Measurements from ENCODE around the gene CLDN12.

Gene CLDN12

GRCh38 chr7:90404777-90405176 lies 1.5 kb downstream of the CLDN12 start:
- H3K4me3 ChIP-seq (ENCODE audit: insufficient read depth, low read depth, low read length, poor library complexity, severe bottlenecking), result peak overlapping the region; percentile 67
- H3K27me3 ChIP-seq (replicated peaks; ENCODE audit: control insufficient read depth, insufficient read depth, low read length, poor library complexity, severe bottlenecking), result no peaks in the 10 kb centered on the region
- H3K36me3 ChIP-seq (ENCODE audit: control insufficient read depth, insufficient read depth, low read length), result no peaks in the 10 kb centered on the region
- no peaks in the 10 kb centered on the region for H3K4me1 ChIP-seq (ENCODE audit: control insufficient read depth, insufficient read depth, low read length, poor library complexity, severe bottlenecking)
- no peak for DNase-seq
- H3K27ac ChIP-seq (ENCODE audit: insufficient read depth, low read length, poor library complexity, severe bottlenecking), result no peak overlapping the region
- no peaks in the 10 kb centered on the region for H3K9me3 ChIP-seq (ENCODE audit: control insufficient read depth, low read length)

DNA sequence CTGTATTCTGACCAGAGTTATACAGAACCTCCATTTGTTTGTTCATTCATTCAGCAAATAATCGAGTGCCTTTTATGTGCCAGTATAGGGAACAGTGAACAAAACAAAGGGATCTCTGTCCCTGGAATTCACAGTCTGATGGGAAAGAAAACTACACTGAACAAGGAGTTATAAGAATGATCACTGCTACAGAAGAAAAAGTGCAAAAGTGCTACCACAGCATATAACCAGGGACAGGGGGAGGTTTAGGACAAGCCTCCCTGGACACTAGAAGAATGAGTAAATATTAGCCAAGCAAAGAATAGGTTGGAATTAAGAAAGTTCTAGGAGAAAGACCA lies 4.2 kb downstream of the CLDN12 start:
- H3K36me3 ChIP-seq (ENCODE audit: control insufficient read depth, insufficient read depth, low read length), result no peaks in the 10 kb centered on the region
- no peaks in the 10 kb centered on the region for H3K4me1 ChIP-seq (ENCODE audit: control insufficient read depth, insufficient read depth, low read length, poor library complexity, severe bottlenecking)
- H3K27ac ChIP-seq (ENCODE audit: insufficient read depth, low read length, poor library complexity, severe bottlenecking), result no peak overlapping the region
- no peak for DNase-seq
- no peaks in the 10 kb centered on the region for H3K9me3 ChIP-seq (ENCODE audit: control insufficient read depth, low read length)
- H3K4me3 ChIP-seq (ENCODE audit: insufficient read depth, low read depth, low read length, poor library complexity, severe bottlenecking), result no peak overlapping the region
- no peaks in the 10 kb centered on the region for H3K27me3 ChIP-seq (replicated peaks; ENCODE audit: control insufficient read depth, insufficient read depth, low read length, poor library complexity, severe bottlenecking)

DNA sequence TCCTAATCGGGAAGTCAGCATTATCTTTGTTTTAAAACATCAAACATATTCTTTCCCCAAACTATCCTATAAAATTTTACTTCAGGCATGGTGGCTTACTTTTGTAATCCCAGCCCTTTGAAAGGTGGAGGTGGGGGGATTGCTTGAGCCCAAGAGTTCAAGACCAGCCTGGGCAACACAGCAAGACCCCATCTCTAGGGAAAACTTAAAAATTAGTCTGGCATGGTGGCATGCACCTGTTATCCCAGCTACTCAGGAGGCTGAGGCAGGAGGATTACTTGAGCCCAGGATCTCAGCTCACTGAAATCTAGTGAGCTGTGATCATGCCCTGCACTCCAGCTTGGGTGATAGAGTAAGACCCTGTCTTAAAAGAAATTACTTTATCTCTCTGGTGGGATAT lies 4.9 kb downstream of the CLDN12 start:
- DNase-seq, result no peak
- H3K27ac ChIP-seq (ENCODE audit: insufficient read depth, low read length, poor library complexity, severe bottlenecking), result no peak overlapping the region
- no peaks in the 10 kb centered on the region for H3K36me3 ChIP-seq (ENCODE audit: control insufficient read depth, insufficient read depth, low read length)
- H3K4me3 ChIP-seq (ENCODE audit: insufficient read depth, low read depth, low read length, poor library complexity, severe bottlenecking), result no peak overlapping the region
- H3K27me3 ChIP-seq (replicated peaks; ENCODE audit: control insufficient read depth, insufficient read depth, low read length, poor library complexity, severe bottlenecking), result no peaks in the 10 kb centered on the region
- H3K9me3 ChIP-seq (ENCODE audit: control insufficient read depth, low read length), result no peaks in the 10 kb centered on the region
- no peaks in the 10 kb centered on the region for H3K4me1 ChIP-seq (ENCODE audit: control insufficient read depth, insufficient read depth, low read length, poor library complexity, severe bottlenecking)

GRCh38 chr7:90409667-90410066 lies 6.4 kb downstream of the CLDN12 start:
- no peak for DNase-seq
- H3K4me3 ChIP-seq (ENCODE audit: insufficient read depth, low read depth, low read length, poor library complexity, severe bottlenecking), result no peak overlapping the region
- no peaks in the 10 kb centered on the region for H3K4me1 ChIP-seq (ENCODE audit: control insufficient read depth, insufficient read depth, low read length, poor library complexity, severe bottlenecking)
- H3K27ac ChIP-seq (ENCODE audit: insufficient read depth, low read length, poor library complexity, severe bottlenecking), result no peak overlapping the region
- H3K9me3 ChIP-seq (ENCODE audit: control insufficient read depth, low read length), result no peaks in the 10 kb centered on the region
- H3K36me3 ChIP-seq (ENCODE audit: control insufficient read depth, insufficient read depth, low read length), result no peaks in the 10 kb centered on the region
- H3K27me3 ChIP-seq (replicated peaks; ENCODE audit: control insufficient read depth, insufficient read depth, low read length, poor library complexity, severe bottlenecking), result no peaks in the 10 kb centered on the region

DNA sequence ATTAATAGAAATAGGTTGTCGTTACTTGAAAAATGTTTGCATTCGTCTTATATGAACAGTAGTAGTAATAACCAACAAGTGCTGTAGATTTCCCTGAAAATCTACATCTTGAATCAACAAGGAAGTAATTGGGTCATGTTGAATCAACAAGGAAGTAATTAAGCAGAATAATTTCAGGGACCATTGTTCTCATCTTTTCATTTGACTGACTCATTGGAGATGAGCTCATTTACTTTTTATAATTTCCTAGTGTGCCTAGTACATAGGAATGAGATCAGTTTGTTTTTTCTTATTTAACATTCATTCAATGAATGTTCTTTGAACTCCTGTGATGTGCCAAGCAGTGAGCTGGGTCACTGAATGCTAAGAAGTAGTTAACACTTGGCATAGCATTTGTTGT lies 8.2 kb downstream of the CLDN12 start:
- no peaks in the 10 kb centered on the region for H3K9me3 ChIP-seq (ENCODE audit: control insufficient read depth, low read length)
- H3K36me3 ChIP-seq (ENCODE audit: control insufficient read depth, insufficient read depth, low read length), result no peaks in the 10 kb centered on the region
- no peak overlapping the region for H3K27ac ChIP-seq (ENCODE audit: insufficient read depth, low read length, poor library complexity, severe bottlenecking)
- H3K4me3 ChIP-seq (ENCODE audit: insufficient read depth, low read depth, low read length, poor library complexity, severe bottlenecking), result no peak overlapping the region
- DNase-seq, result no peak
- no peaks in the 10 kb centered on the region for H3K4me1 ChIP-seq (ENCODE audit: control insufficient read depth, insufficient read depth, low read length, poor library complexity, severe bottlenecking)
- H3K27me3 ChIP-seq (replicated peaks; ENCODE audit: control insufficient read depth, insufficient read depth, low read length, poor library complexity, severe bottlenecking), result no peaks in the 10 kb centered on the region

GRCh38 chr7:90412458-90413184 lies 9.4 kb downstream of the CLDN12 start:
- Histone ChIP-seq H3K4me1 (ENCODE audit: control insufficient read depth, insufficient read depth, low read length, poor library complexity, severe bottlenecking) (no peaks in the 10 kb centered on the region), H3K27me3 (replicated peaks; ENCODE audit: control insufficient read depth, insufficient read depth, low read length, poor library complexity, severe bottlenecking) (no peaks in the 10 kb centered on the region), H3K4me3 (ENCODE audit: insufficient read depth, low read depth, low read length, poor library complexity, severe bottlenecking) (no peak overlapping the region), H3K27ac (ENCODE audit: insufficient read depth, low read length, poor library complexity, severe bottlenecking) (no peak overlapping the region), H3K36me3 (ENCODE audit: control insufficient read depth, insufficient read depth, low read length) (no peaks in the 10 kb centered on the region), H3K9me3 (ENCODE audit: control insufficient read depth, low read length) (no peaks in the 10 kb centered on the region)
- DNase-seq, result no peak

- no peak overlapping the region for H3K4me3 ChIP-seq (ENCODE audit: insufficient read depth, low read depth, low read length, poor library complexity, severe bottlenecking)
- H3K9me3 ChIP-seq (ENCODE audit: control insufficient read depth, low read length), result no peaks in the 10 kb centered on the region
- no peaks in the 10 kb centered on the region for H3K4me1 ChIP-seq (ENCODE audit: control insufficient read depth, insufficient read depth, low read length, poor library complexity, severe bottlenecking)
- no peak overlapping the region for H3K27ac ChIP-seq (ENCODE audit: insufficient read depth, low read length, poor library complexity, severe bottlenecking)
- H3K27me3 ChIP-seq (replicated peaks; ENCODE audit: control insufficient read depth, insufficient read depth, low read length, poor library complexity, severe bottlenecking), result no peaks in the 10 kb centered on the region
- DNase-seq, result no peak
- no peaks in the 10 kb centered on the region for H3K36me3 ChIP-seq (ENCODE audit: control insufficient read depth, insufficient read depth, low read length)
These were observed 9.9 kb downstream of the CLDN12 start for GRCh38 chr7:90413185-90413528.

- Histone ChIP-seq H3K4me3 (ENCODE audit: insufficient read depth, low read depth, low read length, poor library complexity, severe bottlenecking) (no peak overlapping the region), H3K9me3 (ENCODE audit: control insufficient read depth, low read length) (no peaks in the 10 kb centered on the region), H3K27me3 (replicated peaks; ENCODE audit: control insufficient read depth, insufficient read depth, low read length, poor library complexity, severe bottlenecking) (no peaks in the 10 kb centered on the region), H3K36me3 (ENCODE audit: control insufficient read depth, insufficient read depth, low read length) (no peaks in the 10 kb centered on the region), H3K27ac (ENCODE audit: insufficient read depth, low read length, poor library complexity, severe bottlenecking) (no peak overlapping the region), H3K4me1 (ENCODE audit: control insufficient read depth, insufficient read depth, low read length, poor library complexity, severe bottlenecking) (no peaks in the 10 kb centered on the region)
- no peak for DNase-seq
These were observed 18.4 kb downstream of the CLDN12 start for GRCh38 chr7:90421651-90422050.

GRCh38 chr7:90424720-90425119 lies 21.5 kb downstream of the CLDN12 start:
- H3K27me3 ChIP-seq (replicated peaks; ENCODE audit: control insufficient read depth, insufficient read depth, low read length, poor library complexity, severe bottlenecking), result no peaks in the 10 kb centered on the region
- H3K4me3 ChIP-seq (ENCODE audit: insufficient read depth, low read depth, low read length, poor library complexity, severe bottlenecking), result no peak overlapping the region
- no peaks in the 10 kb centered on the region for H3K36me3 ChIP-seq (ENCODE audit: control insufficient read depth, insufficient read depth, low read length)
- H3K9me3 ChIP-seq (ENCODE audit: control insufficient read depth, low read length), result no peaks in the 10 kb centered on the region
- no peaks in the 10 kb centered on the region for H3K4me1 ChIP-seq (ENCODE audit: control insufficient read depth, insufficient read depth, low read length, poor library complexity, severe bottlenecking)
- DNase-seq, result no peak
- H3K27ac ChIP-seq (ENCODE audit: insufficient read depth, low read length, poor library complexity, severe bottlenecking), result no peak overlapping the region

GRCh38 chr7:90425376-90425775 lies 22.1 kb downstream of the CLDN12 start:
- H3K9me3 ChIP-seq (ENCODE audit: control insufficient read depth, low read length), result no peaks in the 10 kb centered on the region
- no peaks in the 10 kb centered on the region for H3K36me3 ChIP-seq (ENCODE audit: control insufficient read depth, insufficient read depth, low read length)
- no peak overlapping the region for H3K27ac ChIP-seq (ENCODE audit: insufficient read depth, low read length, poor library complexity, severe bottlenecking)
- no peaks in the 10 kb centered on the region for H3K4me1 ChIP-seq (ENCODE audit: control insufficient read depth, insufficient read depth, low read length, poor library complexity, severe bottlenecking)
- no peak for DNase-seq
- H3K27me3 ChIP-seq (replicated peaks; ENCODE audit: control insufficient read depth, insufficient read depth, low read length, poor library complexity, severe bottlenecking), result no peaks in the 10 kb centered on the region
- H3K4me3 ChIP-seq (ENCODE audit: insufficient read depth, low read depth, low read length, poor library complexity, severe bottlenecking), result no peak overlapping the region
